Endometrial microvascular endothelial cells (primary cell): ENCODE data around the gene RB1. TPM values are rescaled to one million over a fixed set of nuclear protein-coding genes. Genes with fewer than 3 reads are reported as not detected.

Experiments
- in situ Hi-C: cut with HindIII; loops from 2 replicates; pipeline ENCODE4 v1.10.0; 2017; ENCODE audit warnings: low sequenced_read_pairs, low pct_unique_long_range_greater_than_20kb; ENCODE audit errors: inconsistent ontology term
- total RNA-seq: library from RNA; depleted of rRNA; stranded (reverse); fragments of >200 nt; gene quantifications from one replicate; pipeline ENCODE4 v1.2.3, GENCODE V29; 2015; ENCODE audit errors: inconsistent ontology term

RB1 gene
- total RNA-seq, 1 donor from 2014 or later = 42.4 TPM

- in situ Hi-C loops = no loop called here
Measured at GRCh38 chr13:48478391-48478790, 174.8 kb downstream of the RB1 start.

DNA sequence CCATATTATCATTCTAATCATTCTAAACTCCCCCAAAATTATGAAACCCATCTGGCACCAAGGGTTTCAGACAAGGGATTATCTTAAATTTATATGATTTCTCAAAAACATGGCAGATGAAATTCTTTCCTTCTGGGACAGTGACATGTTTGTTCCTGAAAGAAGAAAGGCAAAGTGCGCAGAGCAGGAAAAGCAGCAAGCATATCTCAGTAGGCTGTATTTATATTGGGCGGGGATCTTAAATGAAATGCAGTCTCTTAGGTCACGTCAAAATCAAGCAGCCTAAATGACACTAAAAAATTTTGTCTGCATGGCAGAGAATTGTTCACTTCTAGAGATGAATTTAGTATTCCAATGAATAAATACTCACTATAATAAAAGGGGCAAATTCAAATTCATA, 180.0 kb downstream of the RB1 start:
- in situ Hi-C loops = no loop called here

DNA sequence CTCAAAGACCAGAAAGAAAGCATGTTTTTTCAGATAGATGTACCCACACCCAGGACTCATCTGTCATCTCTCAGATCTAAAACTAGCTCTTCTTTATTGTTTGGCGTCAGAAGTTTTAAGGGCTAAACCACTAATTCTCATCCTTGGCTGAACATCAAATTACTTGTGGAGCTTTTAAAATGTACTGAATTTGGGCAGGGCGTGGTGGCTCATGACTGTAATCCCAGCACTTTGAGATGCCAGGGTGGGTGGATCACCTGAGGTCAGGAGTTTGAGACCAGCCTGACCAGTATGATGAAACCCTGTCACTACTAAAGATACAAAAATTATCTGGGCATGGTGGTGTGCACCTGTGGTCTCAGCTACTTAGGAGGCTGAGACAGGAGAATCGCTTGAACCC, 181.9 kb downstream of the RB1 start:
- in situ Hi-C loops = no loop called here

DNA sequence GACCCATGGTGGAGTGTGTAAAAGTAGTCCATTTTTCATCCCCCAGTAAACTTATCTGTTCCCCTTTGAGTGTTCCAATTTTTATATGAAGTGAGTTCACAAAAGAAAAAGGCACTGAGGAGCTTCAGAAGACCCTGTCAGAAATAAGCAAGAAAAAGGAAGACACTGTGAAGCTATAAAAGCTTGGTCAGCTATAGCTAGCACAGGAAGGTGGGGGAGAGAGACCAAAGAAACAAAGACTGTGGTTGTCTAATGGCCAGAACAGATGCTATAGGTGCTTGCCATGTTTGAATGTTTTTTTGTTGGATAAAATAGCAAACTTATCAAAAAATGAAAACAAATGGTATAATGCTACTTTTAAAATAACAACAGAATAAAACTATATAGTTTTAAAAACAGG, 182.8 kb downstream of the RB1 start:
- in situ Hi-C loops = no loop called here

GRCh38 chr13:48486836-48487235, 183.3 kb downstream of the RB1 start:
- in situ Hi-C loops = no loop called here

GRCh38 chr13:48487968-48488367, 184.4 kb downstream of the RB1 start:
- in situ Hi-C loops = no loop called here

DNA sequence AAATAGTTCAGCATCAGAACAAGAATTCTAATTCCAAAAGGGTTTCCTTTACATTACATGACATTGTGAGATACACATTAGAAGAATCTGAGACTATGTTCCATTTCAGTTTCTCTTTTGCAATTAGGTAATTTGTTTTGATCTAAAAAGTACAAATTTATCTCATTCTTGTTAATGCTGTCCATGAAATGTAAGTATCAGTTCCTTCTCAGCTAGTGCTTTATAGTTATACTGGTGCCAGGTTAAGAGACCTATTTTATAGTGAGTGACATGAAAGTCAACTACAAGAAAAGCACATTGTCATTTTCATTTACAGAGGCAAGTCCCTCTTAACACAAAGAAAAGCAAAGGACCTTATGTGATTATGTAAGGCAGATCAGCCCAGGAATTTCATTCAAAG, 185.4 kb downstream of the RB1 start:
- in situ Hi-C loops = no loop called here

DNA sequence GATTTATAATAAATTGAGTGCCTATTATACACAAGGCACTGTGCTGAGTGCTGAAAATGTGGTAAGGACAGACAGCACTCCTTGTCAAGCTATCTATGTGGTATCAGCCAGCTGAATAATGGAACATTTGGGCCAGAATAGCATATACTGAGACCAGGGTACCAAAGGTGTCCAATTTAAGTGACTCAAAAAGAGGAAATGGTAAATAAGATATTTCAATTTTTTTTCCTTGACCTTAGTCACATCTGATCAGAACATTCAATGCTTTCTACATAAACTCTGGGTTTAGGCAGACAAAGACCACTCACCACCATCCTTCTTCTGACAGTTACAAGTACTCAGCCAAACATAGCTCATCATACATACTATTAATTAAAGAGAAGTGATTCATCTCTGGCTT, 186.1 kb downstream of the RB1 start:
- in situ Hi-C loops = loop anchor here (10.0 kb wide), 2 partner anchors 45 to 95 kb away; no protein-coding TSS in a partner anchor

GRCh38 chr13:48490241-48490640, 186.7 kb downstream of the RB1 start:
- in situ Hi-C loops = loop anchor here (10.0 kb wide), 2 partner anchors 45 to 95 kb away; no protein-coding TSS in a partner anchor

DNA sequence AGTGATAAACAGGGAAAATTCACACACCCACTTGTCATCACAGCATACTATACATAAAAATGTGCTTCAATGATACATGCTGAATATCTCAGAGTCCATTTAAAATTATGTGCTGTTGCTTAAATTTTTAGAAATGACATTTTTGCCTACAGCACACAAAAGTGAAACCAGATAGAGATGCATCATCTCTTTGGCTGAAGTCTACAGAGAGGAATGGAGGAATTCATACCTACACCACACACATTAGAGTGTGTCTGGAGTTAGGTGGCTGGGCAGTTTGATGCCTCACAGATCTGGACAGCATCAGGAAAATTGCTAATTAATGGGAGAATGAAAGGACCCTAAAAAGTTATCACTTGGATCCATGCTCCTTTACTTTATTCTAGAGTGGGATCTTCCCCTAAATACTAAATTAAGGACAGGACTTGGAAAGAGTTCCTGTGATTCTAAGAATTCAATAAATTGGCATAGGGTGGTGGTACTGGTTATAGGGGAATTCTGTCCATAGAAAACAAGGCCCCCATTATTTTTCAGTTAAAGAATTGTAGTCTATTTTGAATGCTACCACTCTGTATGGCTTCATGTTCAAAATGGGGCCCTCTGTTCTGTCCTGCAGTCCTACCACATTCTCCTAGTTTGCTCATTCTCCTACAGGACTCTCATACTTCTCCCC, 188.0 kb downstream of the RB1 start:
- in situ Hi-C loops = loop anchor here (10.0 kb wide), 2 partner anchors 47 to 97 kb away; no protein-coding TSS in a partner anchor

- in situ Hi-C loops = loop anchor here (10.0 kb wide), 2 partner anchors 47 to 97 kb away; no protein-coding TSS in a partner anchor
Measured at GRCh38 chr13:48492096-48492440, 188.5 kb downstream of the RB1 start.

GRCh38 chr13:48492470-48493065, 189.0 kb downstream of the RB1 start:
- in situ Hi-C loops = loop anchor here (10.0 kb wide), 2 partner anchors 48 to 98 kb away; no protein-coding TSS in a partner anchor

DNA sequence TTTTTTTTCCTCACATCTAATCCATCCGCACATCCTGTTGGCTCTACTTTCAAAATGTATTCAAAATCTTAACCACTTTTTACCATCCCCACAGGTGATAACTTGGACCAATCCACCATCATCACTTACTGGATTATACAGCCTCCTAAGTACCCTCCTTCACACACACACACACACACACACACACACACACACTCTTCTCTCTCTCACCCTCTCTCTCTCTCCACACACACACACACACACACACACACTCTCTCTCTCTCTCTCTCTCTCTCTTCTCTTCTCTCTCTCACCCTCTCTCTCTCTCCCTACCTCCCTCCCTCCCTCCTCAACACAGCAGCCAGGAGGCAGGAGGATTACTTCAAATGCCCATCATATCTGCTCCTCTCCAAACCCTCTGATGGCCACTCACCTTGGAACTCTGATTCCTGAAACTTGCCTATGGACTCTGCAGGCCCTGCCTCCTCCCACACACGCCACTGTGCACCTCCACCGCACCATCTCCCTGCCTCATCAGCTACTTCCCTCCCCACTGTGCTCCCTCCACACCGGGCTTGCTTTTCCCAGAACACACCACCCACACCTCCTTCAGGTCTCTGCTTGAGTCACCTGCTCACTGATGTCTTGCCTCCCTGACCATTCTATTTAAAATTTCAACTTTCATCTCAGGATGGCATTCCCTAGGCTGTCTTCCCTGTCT, 189.7 kb downstream of the RB1 start:
- in situ Hi-C loops = loop anchor here (10.0 kb wide), 2 partner anchors 48 to 98 kb away; no protein-coding TSS in a partner anchor

- in situ Hi-C loops = loop anchor here (10.0 kb wide), 2 partner anchors 49 to 99 kb away; no protein-coding TSS in a partner anchor
Measured at GRCh38 chr13:48493851-48494250, 190.3 kb downstream of the RB1 start.

GRCh38 chr13:48494874-48495273, 191.3 kb downstream of the RB1 start:
- in situ Hi-C loops = loop anchor here (10.0 kb wide), 2 partner anchors 50 to 100 kb away; no protein-coding TSS in a partner anchor

DNA sequence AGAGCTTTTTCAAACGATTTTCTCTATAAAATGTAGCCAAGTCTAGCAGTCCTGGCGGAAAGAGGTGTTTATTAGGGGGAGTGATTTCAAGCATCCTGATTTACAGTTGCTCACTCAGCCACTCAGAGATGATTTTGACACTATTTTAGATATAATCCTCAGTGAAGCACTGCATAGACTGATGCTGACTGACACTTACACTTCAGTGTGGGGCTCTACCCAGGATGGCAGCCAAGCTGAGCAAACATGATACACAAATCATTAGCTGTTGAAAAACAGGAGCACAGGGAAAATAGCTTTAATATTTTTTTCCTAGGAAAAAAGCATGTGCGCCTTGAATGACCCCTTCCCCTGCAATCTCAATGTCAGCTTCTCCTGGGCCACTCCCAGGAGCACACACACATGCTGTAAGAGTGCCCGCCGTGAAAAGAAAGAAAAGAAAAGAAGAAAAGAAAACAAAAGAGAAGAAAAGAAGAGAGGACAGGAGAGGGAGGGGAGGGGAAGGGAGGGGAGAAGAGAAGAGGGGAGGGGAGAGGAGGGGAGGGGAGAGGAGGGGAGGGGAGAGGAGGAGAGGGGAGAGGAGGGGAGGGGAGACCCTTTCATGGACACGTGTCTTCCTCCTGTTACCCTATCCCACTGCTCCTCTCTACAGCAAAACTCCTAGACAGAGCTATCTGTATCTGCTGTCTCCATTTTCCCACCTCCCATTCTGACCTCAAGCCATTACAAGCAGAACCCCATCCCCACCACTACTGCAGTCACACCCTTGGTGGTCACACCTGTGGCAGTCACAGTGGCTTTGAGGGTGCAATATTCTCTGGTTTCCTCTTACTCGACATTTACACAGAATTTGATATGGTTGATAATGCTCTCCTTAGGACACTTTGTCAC, 193.0 kb downstream of the RB1 start:
- in situ Hi-C loops = loop anchor here (10.0 kb wide), 2 partner anchors 52 to 102 kb away; no protein-coding TSS in a partner anchor

DNA sequence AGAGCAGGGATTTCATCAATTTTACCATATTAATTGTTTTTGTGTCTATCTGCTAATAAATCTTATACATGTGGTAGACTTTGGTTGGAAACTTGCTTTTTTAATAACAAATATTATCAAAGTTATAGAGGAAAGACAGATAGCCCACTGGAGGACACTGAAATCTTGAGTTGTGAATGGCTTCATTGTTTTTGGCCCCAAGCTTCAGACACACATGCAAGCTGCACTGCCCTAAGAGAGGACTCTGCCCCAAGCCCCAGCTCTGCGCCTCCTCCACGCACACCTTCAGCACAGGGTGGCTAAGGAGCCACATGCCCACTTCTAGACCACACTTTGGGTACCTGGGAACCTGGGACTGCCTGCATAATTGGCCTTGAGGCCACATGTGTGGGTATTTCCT, 194.1 kb downstream of the RB1 start:
- in situ Hi-C loops = loop anchor here (10.0 kb wide), 2 partner anchors 53 to 103 kb away; no protein-coding TSS in a partner anchor

DNA sequence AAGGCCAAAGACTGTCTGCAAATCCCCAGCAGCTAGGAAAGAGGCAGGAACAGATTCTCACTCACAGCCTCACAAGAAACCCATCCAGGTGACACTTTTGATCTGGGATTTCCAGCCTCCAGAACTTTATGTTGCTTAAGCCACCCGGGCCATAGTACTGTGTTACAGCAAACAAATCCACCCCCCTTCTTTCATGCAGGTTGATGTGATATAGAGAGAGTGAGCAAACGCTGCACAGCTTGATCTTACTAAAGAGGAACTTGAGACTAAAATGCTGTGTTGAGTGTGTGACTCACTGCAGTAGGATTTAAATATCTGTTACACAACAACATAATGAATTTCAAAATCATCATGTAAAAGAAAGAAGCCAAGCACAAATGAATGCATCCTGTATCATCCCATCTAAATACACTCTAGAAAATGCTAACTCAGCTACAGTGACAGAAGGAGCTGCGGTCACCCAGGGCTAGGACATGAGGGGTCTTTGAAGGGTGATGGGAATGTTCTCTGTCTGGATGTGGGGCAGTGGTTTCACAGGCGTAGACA, 197.2 kb downstream of the RB1 start:
- in situ Hi-C loops = no loop called here
